ENCODE data around the gene KMT2A. TPM values are rescaled to one million over a fixed set of nuclear protein-coding genes. Genes with fewer than 3 reads are reported as not detected.

KMT2A gene
- total RNA-seq, 4 donors from 2014 or later: 78.6 to 101 (median 86.8) TPM

GRCh38 chr11:118435290-118435892, 901 bp upstream of the KMT2A start:
- peak in 1 of 2 donors; percentile 16 for DNase-seq (ENCODE audit: low spot score in 2 of 2)
- TF ChIP-seq EP300 (IDR thresholded peaks at IDR 0.05): no peak
- TF ChIP-seq CTCF (IDR thresholded peaks at IDR 0.05): no peak
- TF ChIP-seq POLR2A (IDR thresholded peaks at IDR 0.05): no peak
- Histone ChIP-seq H3K4me3 (peak overlapping the region; percentile 88 to 99 (median 98)), H3K36me3 (no peaks in the 10 kb centered on the region), H3K4me1 (peaks cover 0 to 38% (median 26%) of the 10 kb centered on the region in 4 donors), H3K9me3 (no peaks in the 10 kb centered on the region), H3K27me3 (peaks cover 0 to 4% of the 10 kb centered on the region in 2 donors), H3K27ac (peak overlapping the region; percentile 86 to 98 (median 96))
- WGBS, 2 donors: 0% methylated on average over 33 to 34 of the region's 34 CpGs

- H3K27ac ChIP-seq: peak overlapping the region; percentile 86 to 98 (median 96)
- 0% methylated on average over 1 to 41 of the region's 55 CpGs for WGBS, 2 donors
- H3K4me1 ChIP-seq: peaks cover 0 to 52% (median 35%) of the 10 kb centered on the region in 4 donors
- peak overlapping the region; percentile 75 to 99 (median 93) for H3K4me3 ChIP-seq
- DNase-seq (ENCODE audit: low spot score in 2 of 2): peak in 1 of 2 donors; percentile 5
- no peaks in the 10 kb centered on the region for H3K9me3 ChIP-seq
- H3K36me3 ChIP-seq: no peaks in the 10 kb centered on the region
- TF ChIP-seq POLR2A (IDR thresholded peaks at IDR 0.05) (no peak), CTCF (IDR thresholded peaks at IDR 0.05) (no peak), EP300 (IDR thresholded peaks at IDR 0.05) (no peak)
- peaks cover 0 to 4% of the 10 kb centered on the region in 2 donors for H3K27me3 ChIP-seq
Measured at GRCh38 chr11:118436639-118437207, 431 bp downstream of the KMT2A start.

- no peaks in the 10 kb centered on the region for H3K9me3 ChIP-seq
- H3K27me3 ChIP-seq: peaks cover 0 to 4% of the 10 kb centered on the region in 2 donors
- no peak for TF ChIP-seq POLR2A (IDR thresholded peaks at IDR 0.05)
- TF ChIP-seq CTCF (IDR thresholded peaks at IDR 0.05): no peak
- no peak for TF ChIP-seq EP300 (IDR thresholded peaks at IDR 0.05)
- peaks cover 0 to 59% (median 42%) of the 10 kb centered on the region in 4 donors for H3K4me1 ChIP-seq
- H3K4me3 ChIP-seq: peak overlapping the region; percentile 75 to 99 (median 93)
- no peaks in the 10 kb centered on the region for H3K36me3 ChIP-seq
- H3K27ac ChIP-seq: peak overlapping the region; percentile 86 to 98 (median 96)
- DNase-seq (ENCODE audit: low spot score in 2 of 2): peak in 1 of 2 donors; percentile 39
- 0 to 1% methylated on average over 27 to 28 of the region's 28 CpGs for WGBS, 2 donors
Measured at GRCh38 chr11:118437208-118438125, 1.2 kb downstream of the KMT2A start.

GRCh38 chr11:118438314-118438931, 2.1 kb downstream of the KMT2A start:
- Histone ChIP-seq H3K27ac (peak overlapping the region; percentile 86 to 98 (median 96)), H3K4me3 (peak overlapping the region; percentile 75 to 99 (median 93)), H3K36me3 (no peaks in the 10 kb centered on the region), H3K27me3 (peaks cover 0 to 4% of the 10 kb centered on the region in 2 donors), H3K4me1 (peaks cover 0 to 69% (median 48%) of the 10 kb centered on the region in 4 donors), H3K9me3 (no peaks in the 10 kb centered on the region)
- DNase-seq (ENCODE audit: low spot score in 2 of 2): peak in 1 of 2 donors; percentile 62
- 0 to 1% methylated on average over 14 of the region's 14 CpGs for WGBS, 2 donors
- TF ChIP-seq POLR2A (IDR thresholded peaks at IDR 0.05): no peak
- peak in 1 of 2 donors; percentile 33 for TF ChIP-seq EP300 (IDR thresholded peaks at IDR 0.05)

GRCh38 chr11:118439646-118440045, 3.4 kb downstream of the KMT2A start:
- peak overlapping the region in 1 of 4 donors; percentile 6 for H3K27ac ChIP-seq
- H3K9me3 ChIP-seq: no peaks in the 10 kb centered on the region
- no peak for DNase-seq (ENCODE audit: low spot score in 2 of 2)
- peaks cover 0 to 70% (median 44%) of the 10 kb centered on the region in 4 donors for H3K4me1 ChIP-seq
- no peak for TF ChIP-seq POLR2A (IDR thresholded peaks at IDR 0.05)
- no peak for TF ChIP-seq CTCF (IDR thresholded peaks at IDR 0.05)
- TF ChIP-seq EP300 (IDR thresholded peaks at IDR 0.05): no peak
- H3K36me3 ChIP-seq: no peaks in the 10 kb centered on the region
- H3K27me3 ChIP-seq: peaks cover 0 to 4% of the 10 kb centered on the region in 2 donors
- no peak overlapping the region for H3K4me3 ChIP-seq
